ENCODE data around the gene PLPP4.

PLPP4 gene

DNA sequence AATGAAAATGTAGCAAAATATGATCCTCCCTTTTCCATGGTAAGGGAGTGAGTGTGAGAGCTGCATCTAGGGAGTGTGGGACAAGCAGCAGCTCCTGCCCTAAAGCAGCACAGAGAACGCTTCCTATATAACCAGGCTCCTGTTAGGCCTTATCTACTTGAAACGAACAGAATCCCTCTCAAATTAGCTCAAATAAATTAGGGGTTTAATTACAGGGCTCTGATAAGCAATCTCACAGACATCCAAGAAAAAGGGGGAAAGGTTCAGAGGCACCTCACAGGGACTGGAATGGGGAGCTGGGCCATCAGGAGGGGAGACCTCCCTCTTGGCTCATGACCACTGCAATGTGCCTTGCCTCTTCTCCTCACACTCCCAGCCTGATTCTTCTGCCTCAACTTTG lies 57.9 kb downstream of the PLPP4 start:
- no peak overlapping the region for H3K4me3 ChIP-seq (ENCODE audit: low read length)
- no peaks in the 10 kb centered on the region for H3K4me1 ChIP-seq (ENCODE audit: control insufficient read depth, insufficient read depth, low read length)
- no peaks in the 10 kb centered on the region for H3K27me3 ChIP-seq (ENCODE audit: control insufficient read depth, insufficient read depth, low read length)
- no peaks in the 10 kb centered on the region for H3K36me3 ChIP-seq (ENCODE audit: control insufficient read depth, insufficient read depth, low read length)
- H3K27ac ChIP-seq (ENCODE audit: low read depth, low read length): no peak overlapping the region
- no peak overlapping the region for H3K9ac ChIP-seq (ENCODE audit: low read length)

DNA sequence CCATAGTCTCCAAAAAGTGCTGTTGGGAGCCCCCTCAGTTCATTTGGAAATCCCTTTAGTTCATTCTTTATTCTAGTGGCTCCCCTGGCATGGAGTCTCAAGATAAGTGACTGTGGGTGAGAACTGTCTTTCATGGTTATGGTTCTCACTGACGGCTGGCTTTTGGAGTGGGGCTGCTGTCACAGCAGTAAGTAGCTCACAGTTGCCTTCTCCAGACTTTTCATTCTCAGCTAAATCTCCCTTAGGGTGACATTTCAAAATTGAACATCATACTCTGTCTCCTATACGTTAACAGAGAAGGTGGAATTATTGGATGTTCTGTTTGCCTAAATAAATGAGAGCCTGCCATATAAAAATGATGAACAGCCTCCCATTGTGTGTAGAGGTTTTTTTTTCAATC lies 58.7 kb downstream of the PLPP4 start:
- H3K27ac ChIP-seq (ENCODE audit: low read depth, low read length): no peak overlapping the region

DNA sequence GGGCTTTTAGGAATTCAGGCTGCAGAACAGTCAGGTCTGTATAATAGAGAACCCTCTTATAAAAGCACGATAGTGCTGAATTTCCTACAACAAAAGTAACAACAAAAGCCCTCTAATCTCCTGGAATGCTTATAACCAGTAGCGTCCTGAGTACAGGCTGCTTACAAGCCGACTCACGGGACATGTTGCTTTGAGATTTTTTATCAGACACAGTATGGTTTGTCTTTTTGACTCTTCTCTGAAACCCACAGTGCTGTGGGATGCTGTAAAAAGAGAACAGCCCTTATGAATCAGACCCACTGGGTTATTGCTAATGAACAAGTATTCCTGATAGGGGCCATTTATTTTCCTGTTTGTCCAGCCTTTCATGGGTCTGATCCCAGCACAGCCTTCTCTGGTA lies 59.4 kb downstream of the PLPP4 start:
- Histone ChIP-seq H3K27me3 (ENCODE audit: control insufficient read depth, insufficient read depth, low read length) (no peaks in the 10 kb centered on the region), H3K4me3 (ENCODE audit: low read length) (no peak overlapping the region), H3K36me3 (ENCODE audit: control insufficient read depth, insufficient read depth, low read length) (no peaks in the 10 kb centered on the region), H3K4me1 (ENCODE audit: control insufficient read depth, insufficient read depth, low read length) (no peaks in the 10 kb centered on the region), H3K9ac (ENCODE audit: low read length) (no peak overlapping the region), H3K27ac (ENCODE audit: low read depth, low read length) (no peak overlapping the region)

More for the DNA sequence above, 58.7 kb downstream of the PLPP4 start:
- no peaks in the 10 kb centered on the region for H3K36me3 ChIP-seq (ENCODE audit: control insufficient read depth, insufficient read depth, low read length)
- no peak overlapping the region for H3K4me3 ChIP-seq (ENCODE audit: low read length)
- H3K27me3 ChIP-seq (ENCODE audit: control insufficient read depth, insufficient read depth, low read length): no peaks in the 10 kb centered on the region
- no peaks in the 10 kb centered on the region for H3K4me1 ChIP-seq (ENCODE audit: control insufficient read depth, insufficient read depth, low read length)
- no peak overlapping the region for H3K9ac ChIP-seq (ENCODE audit: low read length)

DNA sequence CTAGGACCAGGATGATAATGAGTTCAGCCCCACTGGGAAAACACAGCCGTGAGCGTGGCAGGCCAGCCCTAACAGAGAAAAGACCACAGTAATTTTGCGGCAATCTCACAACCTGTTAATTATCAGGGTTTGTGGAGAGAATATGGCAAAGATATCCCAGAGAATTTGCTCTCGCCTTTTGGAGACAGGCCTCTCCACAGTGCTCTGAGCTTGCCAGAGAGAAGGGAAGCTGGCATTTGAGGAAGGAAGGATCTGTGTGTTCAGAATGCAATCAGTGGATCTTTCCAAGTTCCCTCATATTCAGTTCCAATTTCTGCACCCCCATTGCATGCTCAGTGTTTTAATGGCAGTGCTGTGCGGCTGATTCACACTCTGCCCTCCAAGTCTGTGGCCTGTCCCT lies 60.2 kb downstream of the PLPP4 start:
- H3K27ac ChIP-seq (ENCODE audit: low read depth, low read length): no peak overlapping the region
- no peak overlapping the region for H3K4me3 ChIP-seq (ENCODE audit: low read length)
- H3K36me3 ChIP-seq (ENCODE audit: control insufficient read depth, insufficient read depth, low read length): no peaks in the 10 kb centered on the region
- no peaks in the 10 kb centered on the region for H3K27me3 ChIP-seq (ENCODE audit: control insufficient read depth, insufficient read depth, low read length)
- H3K9ac ChIP-seq (ENCODE audit: low read length): no peak overlapping the region
- no peaks in the 10 kb centered on the region for H3K4me1 ChIP-seq (ENCODE audit: control insufficient read depth, insufficient read depth, low read length)

DNA sequence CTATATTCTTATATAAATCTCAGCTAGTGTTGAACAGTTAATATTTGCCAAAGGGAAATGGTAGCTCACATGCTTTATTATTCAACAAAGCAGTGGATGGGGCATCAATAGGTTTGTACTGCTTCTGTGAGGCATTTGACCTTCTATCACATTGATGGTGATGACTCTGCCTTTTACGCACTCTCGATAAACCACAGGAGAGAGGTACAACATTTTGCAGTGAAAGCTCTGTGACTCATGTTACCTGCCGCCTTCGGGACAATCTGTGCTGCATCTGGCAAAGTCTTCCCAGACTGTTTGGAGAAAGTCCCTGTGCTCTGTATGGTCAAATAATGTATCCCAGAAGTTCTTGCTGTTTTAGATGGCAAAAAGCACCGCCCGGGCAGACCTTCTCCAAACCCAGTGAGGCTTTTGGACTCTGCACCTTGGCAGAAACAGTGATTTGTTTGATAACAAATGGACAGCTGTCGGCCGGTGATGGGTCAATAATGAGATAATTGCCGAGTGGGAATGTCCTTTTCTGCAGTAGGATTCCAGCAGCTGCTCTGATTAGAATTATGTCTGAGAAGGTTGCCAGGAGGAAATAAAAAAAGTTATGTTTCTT lies 61.0 kb downstream of the PLPP4 start:
- Histone ChIP-seq H3K27ac (ENCODE audit: low read depth, low read length) (no peak overlapping the region), H3K27me3 (ENCODE audit: control insufficient read depth, insufficient read depth, low read length) (no peaks in the 10 kb centered on the region), H3K4me1 (ENCODE audit: control insufficient read depth, insufficient read depth, low read length) (no peaks in the 10 kb centered on the region), H3K4me3 (ENCODE audit: low read length) (no peak overlapping the region), H3K36me3 (ENCODE audit: control insufficient read depth, insufficient read depth, low read length) (no peaks in the 10 kb centered on the region), H3K9ac (ENCODE audit: low read length) (no peak overlapping the region)

DNA sequence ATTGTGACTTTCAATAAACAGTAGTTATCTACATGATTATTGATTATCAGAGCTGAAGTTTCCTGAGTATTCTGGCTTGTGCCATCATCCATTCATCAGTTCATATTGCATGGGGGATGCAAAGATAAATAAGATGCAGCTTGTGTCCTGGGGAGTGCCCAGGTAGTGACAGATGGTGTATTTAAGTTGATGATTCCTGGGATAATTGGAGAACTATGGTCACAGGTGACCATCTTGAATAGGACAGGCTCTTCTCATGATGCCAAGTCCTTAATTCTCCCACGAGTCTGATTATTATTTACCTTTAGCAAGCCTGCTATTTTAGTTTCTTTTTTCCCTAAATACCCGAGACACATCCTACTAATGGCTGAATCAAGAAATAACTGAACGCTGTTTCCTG lies 64.9 kb downstream of the PLPP4 start:
- Histone ChIP-seq H3K27ac (ENCODE audit: low read depth, low read length) (no peak overlapping the region), H3K4me3 (ENCODE audit: low read length) (no peak overlapping the region), H3K27me3 (ENCODE audit: control insufficient read depth, insufficient read depth, low read length) (no peaks in the 10 kb centered on the region), H3K9ac (ENCODE audit: low read length) (no peak overlapping the region), H3K36me3 (ENCODE audit: control insufficient read depth, insufficient read depth, low read length) (no peaks in the 10 kb centered on the region), H3K4me1 (ENCODE audit: control insufficient read depth, insufficient read depth, low read length) (no peaks in the 10 kb centered on the region)

DNA sequence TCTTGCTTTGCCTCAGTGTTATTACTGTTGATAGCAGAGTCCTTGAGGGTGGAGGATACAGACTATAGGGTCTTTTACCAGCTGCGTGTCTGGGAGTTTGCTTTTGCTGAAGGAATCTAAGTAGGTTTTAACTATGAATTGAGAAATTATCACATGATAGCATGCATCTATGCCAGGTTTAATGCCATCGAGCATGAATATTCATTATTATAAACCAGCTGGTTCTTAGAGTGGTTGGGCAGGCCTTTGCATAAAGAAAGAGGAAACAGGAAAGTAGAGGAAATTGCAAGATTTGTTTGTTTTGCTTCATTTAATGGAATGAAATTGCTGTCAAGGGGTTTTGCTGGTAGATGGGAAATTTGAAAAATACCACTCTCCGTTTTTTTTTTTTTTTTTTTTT lies 70.7 kb downstream of the PLPP4 start:
- no peak overlapping the region for H3K9ac ChIP-seq (ENCODE audit: low read length)
- H3K36me3 ChIP-seq (ENCODE audit: control insufficient read depth, insufficient read depth, low read length): no peaks in the 10 kb centered on the region
- H3K4me1 ChIP-seq (ENCODE audit: control insufficient read depth, insufficient read depth, low read length): no peaks in the 10 kb centered on the region
- no peak overlapping the region for H3K27ac ChIP-seq (ENCODE audit: low read depth, low read length)
- H3K27me3 ChIP-seq (ENCODE audit: control insufficient read depth, insufficient read depth, low read length): no peaks in the 10 kb centered on the region
- no peak overlapping the region for H3K4me3 ChIP-seq (ENCODE audit: low read length)

DNA sequence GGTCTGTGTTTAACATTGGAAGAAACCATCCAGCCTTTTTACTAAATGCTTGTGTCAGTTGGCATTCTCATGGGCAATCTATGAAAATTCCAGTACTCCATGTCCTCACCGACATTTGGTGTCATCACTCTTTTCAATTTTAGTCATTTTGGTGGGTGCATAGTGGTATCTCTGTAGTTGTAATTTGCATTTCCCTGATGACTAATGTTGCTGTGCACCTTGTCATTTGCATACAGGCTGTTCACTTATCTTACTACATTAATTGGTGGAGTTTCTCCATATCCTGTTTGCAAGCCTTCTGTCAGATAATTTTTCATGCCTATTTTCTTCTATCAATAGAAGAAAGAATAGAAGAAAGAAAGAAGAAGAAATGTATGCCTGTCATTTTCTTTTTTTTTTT lies 73.7 kb downstream of the PLPP4 start:
- Histone ChIP-seq H3K4me1 (ENCODE audit: control insufficient read depth, insufficient read depth, low read length) (no peaks in the 10 kb centered on the region), H3K27me3 (ENCODE audit: control insufficient read depth, insufficient read depth, low read length) (no peaks in the 10 kb centered on the region), H3K36me3 (ENCODE audit: control insufficient read depth, insufficient read depth, low read length) (no peaks in the 10 kb centered on the region), H3K4me3 (ENCODE audit: low read length) (no peak overlapping the region), H3K9ac (ENCODE audit: low read length) (no peak overlapping the region), H3K27ac (ENCODE audit: low read depth, low read length) (no peak overlapping the region)

DNA sequence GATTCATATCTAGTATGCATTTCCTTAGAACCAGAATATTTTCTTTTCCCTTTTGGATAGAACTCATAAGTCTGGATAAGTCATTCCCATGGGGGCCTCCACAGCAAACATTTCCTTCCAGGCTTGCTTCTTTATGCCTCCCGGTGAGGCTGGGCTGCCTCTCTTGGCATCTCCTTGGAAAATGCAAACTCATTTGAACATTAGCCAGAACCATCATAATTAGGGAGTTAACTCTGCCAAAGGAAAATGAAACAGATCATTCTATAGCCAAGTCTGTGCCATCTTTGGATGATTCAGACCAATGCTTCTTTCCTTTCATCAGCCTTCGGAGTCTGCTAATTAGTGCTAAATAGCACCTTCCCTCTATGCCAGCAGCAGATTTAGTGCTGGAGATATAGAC lies 81.1 kb downstream of the PLPP4 start:
- Histone ChIP-seq H3K4me1 (ENCODE audit: control insufficient read depth, insufficient read depth, low read length) (no peaks in the 10 kb centered on the region), H3K4me3 (ENCODE audit: low read length) (no peak overlapping the region), H3K9ac (ENCODE audit: low read length) (no peak overlapping the region), H3K27me3 (ENCODE audit: control insufficient read depth, insufficient read depth, low read length) (no peaks in the 10 kb centered on the region), H3K36me3 (ENCODE audit: control insufficient read depth, insufficient read depth, low read length) (no peaks in the 10 kb centered on the region), H3K27ac (ENCODE audit: low read depth, low read length) (no peak overlapping the region)

DNA sequence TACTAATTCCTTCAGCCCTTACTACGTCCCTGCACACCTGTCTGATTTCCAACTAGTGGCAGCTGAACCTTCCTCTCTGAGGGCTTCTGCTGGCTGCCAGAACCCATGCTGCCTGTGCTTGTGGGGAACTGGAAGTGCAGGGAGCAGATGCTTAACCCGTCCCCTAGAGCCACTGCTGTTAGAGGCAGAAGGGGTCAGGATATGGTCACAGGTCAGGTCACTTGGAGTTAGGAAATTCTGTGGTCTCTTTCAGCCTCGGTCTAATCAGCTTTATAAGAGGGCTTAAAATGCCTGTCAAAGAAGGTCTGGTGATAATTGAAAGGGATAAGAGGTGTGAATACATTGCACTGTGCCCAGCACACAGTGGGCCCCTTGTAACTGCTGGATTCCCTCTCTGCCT lies 82.0 kb downstream of the PLPP4 start:
- H3K36me3 ChIP-seq (ENCODE audit: control insufficient read depth, insufficient read depth, low read length): no peaks in the 10 kb centered on the region
- H3K4me3 ChIP-seq (ENCODE audit: low read length): no peak overlapping the region
- H3K4me1 ChIP-seq (ENCODE audit: control insufficient read depth, insufficient read depth, low read length): no peaks in the 10 kb centered on the region
- no peak overlapping the region for H3K9ac ChIP-seq (ENCODE audit: low read length)
- no peaks in the 10 kb centered on the region for H3K27me3 ChIP-seq (ENCODE audit: control insufficient read depth, insufficient read depth, low read length)
- no peak overlapping the region for H3K27ac ChIP-seq (ENCODE audit: low read depth, low read length)

DNA sequence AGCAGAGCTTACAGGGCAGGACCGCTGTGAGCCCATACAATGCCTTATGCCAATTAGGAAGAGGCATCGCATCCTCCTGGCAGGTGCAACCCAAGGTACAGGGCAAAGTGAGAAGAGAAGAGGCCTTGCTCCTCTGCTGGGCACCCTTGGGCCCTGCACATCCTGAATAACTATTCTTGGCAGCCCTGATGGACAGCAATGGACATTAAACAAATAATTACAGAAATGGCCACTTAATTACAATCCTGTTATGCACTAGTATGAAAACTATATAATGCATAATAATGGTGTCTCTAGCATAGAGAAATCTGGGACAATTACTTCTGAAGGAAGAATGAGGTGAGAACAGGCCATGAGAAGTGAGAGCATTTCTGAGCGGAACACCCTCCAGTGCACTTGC lies 83.5 kb downstream of the PLPP4 start:
- Histone ChIP-seq H3K4me1 (ENCODE audit: control insufficient read depth, insufficient read depth, low read length) (no peaks in the 10 kb centered on the region), H3K27ac (ENCODE audit: low read depth, low read length) (no peak overlapping the region), H3K4me3 (ENCODE audit: low read length) (no peak overlapping the region), H3K9ac (ENCODE audit: low read length) (no peak overlapping the region), H3K27me3 (ENCODE audit: control insufficient read depth, insufficient read depth, low read length) (no peaks in the 10 kb centered on the region), H3K36me3 (ENCODE audit: control insufficient read depth, insufficient read depth, low read length) (no peaks in the 10 kb centered on the region)

DNA sequence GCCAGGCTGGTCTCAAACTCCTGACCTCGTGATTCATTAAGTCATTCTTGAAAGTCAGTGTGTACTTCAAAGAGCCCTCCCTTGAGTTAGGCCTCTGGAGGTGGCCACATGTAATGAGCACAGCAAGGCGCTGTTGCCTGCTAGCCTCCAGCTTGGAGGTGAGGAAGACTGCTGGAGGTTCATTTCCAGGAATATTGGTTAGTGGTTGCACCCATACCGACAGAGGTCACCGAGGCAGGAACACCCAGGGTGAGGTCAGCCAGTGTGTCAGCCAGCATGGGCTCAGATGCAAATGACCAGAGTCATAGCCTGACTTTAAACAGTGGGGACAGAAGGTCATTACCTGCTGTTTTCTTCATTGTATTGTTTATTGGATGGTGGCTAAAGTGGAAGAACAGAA lies 85.0 kb downstream of the PLPP4 start:
- Histone ChIP-seq H3K4me1 (ENCODE audit: control insufficient read depth, insufficient read depth, low read length) (no peaks in the 10 kb centered on the region), H3K27me3 (ENCODE audit: control insufficient read depth, insufficient read depth, low read length) (no peaks in the 10 kb centered on the region), H3K27ac (ENCODE audit: low read depth, low read length) (no peak overlapping the region), H3K4me3 (ENCODE audit: low read length) (no peak overlapping the region), H3K9ac (ENCODE audit: low read length) (no peak overlapping the region), H3K36me3 (ENCODE audit: control insufficient read depth, insufficient read depth, low read length) (no peaks in the 10 kb centered on the region)

DNA sequence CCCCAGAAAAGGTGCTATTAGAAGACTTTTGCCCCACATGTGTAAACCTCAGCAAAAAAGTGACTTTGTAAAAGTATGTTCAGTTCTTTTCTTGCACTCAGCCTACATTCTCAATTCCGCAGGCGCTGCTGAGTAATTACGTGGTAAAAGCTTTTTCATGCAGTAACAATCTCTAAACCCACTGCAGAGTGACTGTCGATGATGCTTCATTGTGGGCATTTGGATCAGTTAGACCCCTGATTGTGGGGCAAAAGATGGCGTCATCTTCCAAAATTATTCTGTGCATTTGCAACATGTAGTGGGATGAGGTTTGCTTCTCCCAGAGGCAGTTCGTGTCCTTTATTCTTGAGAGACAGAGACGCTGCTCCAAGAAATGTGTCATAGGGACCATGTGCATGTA lies 85.6 kb downstream of the PLPP4 start:
- Histone ChIP-seq H3K27ac (ENCODE audit: low read depth, low read length) (no peak overlapping the region), H3K9ac (ENCODE audit: low read length) (no peak overlapping the region), H3K27me3 (ENCODE audit: control insufficient read depth, insufficient read depth, low read length) (no peaks in the 10 kb centered on the region), H3K36me3 (ENCODE audit: control insufficient read depth, insufficient read depth, low read length) (no peaks in the 10 kb centered on the region), H3K4me3 (ENCODE audit: low read length) (no peak overlapping the region), H3K4me1 (ENCODE audit: control insufficient read depth, insufficient read depth, low read length) (no peaks in the 10 kb centered on the region)

All from rectal smooth muscle tissue (tissue), 1 donor.